ENCODE measurements around the gene EXOC3.

Gene EXOC3

GRCh38 chr5:449151-449550, 6.2 kb downstream of the EXOC3 start:
- peaks cover 7% of the 10 kb centered on the region; the same call in 1 of the 2 replicates for H3K36me3 ChIP-seq (ENCODE audit: insufficient read depth)
- H4K20me1 ChIP-seq (ENCODE audit: insufficient read depth): no peaks in the 10 kb centered on the region

GRCh38 chr5:451587-452458, 8.8 kb downstream of the EXOC3 start:
- Histone ChIP-seq H2AFZ (ENCODE audit: low read depth) (no peak overlapping the region), H3K79me2 (ENCODE audit: insufficient read depth, low read depth) (no peaks in the 10 kb centered on the region; the same call in 1 of the 2 replicates), H3K9ac (no peak overlapping the region), H3K36me3 (ENCODE audit: insufficient read depth) (peaks cover 7% of the 10 kb centered on the region; the same call in 1 of the 2 replicates), H3K4me1 (ENCODE audit: low read depth, poor library complexity, severe bottlenecking) (no peaks in the 10 kb centered on the region), H3K27ac (no peak overlapping the region), H4K20me1 (ENCODE audit: insufficient read depth) (no peaks in the 10 kb centered on the region), H3K4me2 (no peak overlapping the region), H3K27me3 (ENCODE audit: insufficient read depth, low read depth) (no peaks in the 10 kb centered on the region), H3K4me3 (IDR thresholded peaks at IDR 0.05; ENCODE audit: insufficient read depth, low read depth, low read length) (no peak overlapping the region)
- TF ChIP-seq, protein P1, sequence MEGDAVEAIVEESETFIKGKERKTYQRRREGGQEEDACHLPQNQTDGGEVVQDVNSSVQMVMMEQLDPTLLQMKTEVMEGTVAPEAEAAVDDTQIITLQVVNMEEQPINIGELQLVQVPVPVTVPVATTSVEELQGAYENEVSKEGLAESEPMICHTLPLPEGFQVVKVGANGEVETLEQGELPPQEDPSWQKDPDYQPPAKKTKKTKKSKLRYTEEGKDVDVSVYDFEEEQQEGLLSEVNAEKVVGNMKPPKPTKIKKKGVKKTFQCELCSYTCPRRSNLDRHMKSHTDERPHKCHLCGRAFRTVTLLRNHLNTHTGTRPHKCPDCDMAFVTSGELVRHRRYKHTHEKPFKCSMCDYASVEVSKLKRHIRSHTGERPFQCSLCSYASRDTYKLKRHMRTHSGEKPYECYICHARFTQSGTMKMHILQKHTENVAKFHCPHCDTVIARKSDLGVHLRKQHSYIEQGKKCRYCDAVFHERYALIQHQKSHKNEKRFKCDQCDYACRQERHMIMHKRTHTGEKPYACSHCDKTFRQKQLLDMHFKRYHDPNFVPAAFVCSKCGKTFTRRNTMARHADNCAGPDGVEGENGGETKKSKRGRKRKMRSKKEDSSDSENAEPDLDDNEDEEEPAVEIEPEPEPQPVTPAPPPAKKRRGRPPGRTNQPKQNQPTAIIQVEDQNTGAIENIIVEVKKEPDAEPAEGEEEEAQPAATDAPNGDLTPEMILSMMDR (conservative IDR thresholded peaks at IDR 0.05; ENCODE audit: low read depth, low read length): no peak

More at GRCh38 chr5:449151-449550, 6.2 kb downstream of the EXOC3 start:
- peaks cover 5% of the 10 kb centered on the region for H3K4me1 ChIP-seq (ENCODE audit: low read depth, poor library complexity, severe bottlenecking)
- no peaks in the 10 kb centered on the region for H3K27me3 ChIP-seq (ENCODE audit: insufficient read depth, low read depth)
- H3K27ac ChIP-seq: no peak overlapping the region
- H2AFZ ChIP-seq (ENCODE audit: low read depth): no peak overlapping the region
- H3K4me2 ChIP-seq: no peak overlapping the region
- H3K9ac ChIP-seq: no peak overlapping the region
- H3K4me3 ChIP-seq (IDR thresholded peaks at IDR 0.05; ENCODE audit: insufficient read depth, low read depth, low read length): no peak overlapping the region
- peaks cover 11% of the 10 kb centered on the region; the same call in 1 of the 2 replicates for H3K79me2 ChIP-seq (ENCODE audit: insufficient read depth, low read depth)
- TF ChIP-seq, protein P1 (conservative IDR thresholded peaks at IDR 0.05; ENCODE audit: low read depth, low read length): no peak

DNA sequence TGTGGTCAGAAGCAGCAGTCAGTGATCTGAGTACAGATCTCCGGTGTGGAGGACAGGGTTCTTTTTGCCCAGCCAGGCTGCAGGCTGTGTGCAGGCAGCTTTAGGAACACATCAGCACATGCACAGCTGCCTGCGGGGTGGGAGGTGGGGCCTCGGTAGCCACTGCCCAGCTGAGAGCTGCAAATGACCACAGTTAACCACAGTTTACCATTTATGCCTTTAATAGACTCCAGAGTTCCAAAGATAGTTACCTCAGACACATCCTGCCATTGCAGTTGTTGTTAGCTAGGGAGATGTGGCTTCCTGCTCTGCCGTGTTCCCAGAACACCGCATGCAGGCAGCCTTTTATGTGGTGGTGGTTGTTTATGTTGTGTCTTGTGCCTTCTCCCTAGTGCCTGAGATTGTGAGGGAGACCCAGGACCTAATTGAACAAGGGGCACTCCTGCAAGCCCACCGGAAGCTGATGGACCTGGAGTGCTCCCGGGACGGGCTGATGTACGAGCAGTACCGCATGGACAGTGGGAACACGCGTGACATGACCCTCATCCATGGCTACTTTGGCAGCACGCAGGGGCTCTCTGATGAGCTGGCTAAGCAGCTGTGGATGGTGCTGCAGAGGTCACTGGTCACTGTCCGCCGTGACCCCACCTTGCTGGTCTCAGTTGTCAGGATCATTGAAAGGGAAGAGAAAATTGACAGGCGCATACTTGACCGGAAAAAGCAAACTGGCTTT, 10.2 kb downstream of the EXOC3 start:
- Histone ChIP-seq H3K27me3 (ENCODE audit: insufficient read depth, low read depth) (no peaks in the 10 kb centered on the region), H3K4me3 (IDR thresholded peaks at IDR 0.05; ENCODE audit: insufficient read depth, low read depth, low read length) (no peak overlapping the region), H3K27ac (no peak overlapping the region), H3K79me2 (ENCODE audit: insufficient read depth, low read depth) (no peaks in the 10 kb centered on the region; the same call in 1 of the 2 replicates), H4K20me1 (ENCODE audit: insufficient read depth) (no peaks in the 10 kb centered on the region), H2AFZ (ENCODE audit: low read depth) (no peak overlapping the region), H3K4me1 (ENCODE audit: low read depth, poor library complexity, severe bottlenecking) (peaks cover 2% of the 10 kb centered on the region), H3K9ac (no peak overlapping the region), H3K36me3 (ENCODE audit: insufficient read depth) (peaks cover 7% of the 10 kb centered on the region; the same call in 1 of the 2 replicates), H3K4me2 (no peak overlapping the region)
- TF ChIP-seq, protein P1 (conservative IDR thresholded peaks at IDR 0.05; ENCODE audit: low read depth, low read length): no peak

GRCh38 chr5:453725-454481, 10.9 kb downstream of the EXOC3 start:
- no peak overlapping the region for H3K9ac ChIP-seq
- H4K20me1 ChIP-seq (ENCODE audit: insufficient read depth): no peaks in the 10 kb centered on the region
- H3K4me2 ChIP-seq: no peak overlapping the region
- TF ChIP-seq, protein P1 (conservative IDR thresholded peaks at IDR 0.05; ENCODE audit: low read depth, low read length): no peak
- H3K27me3 ChIP-seq (ENCODE audit: insufficient read depth, low read depth): no peaks in the 10 kb centered on the region
- peaks cover 10% of the 10 kb centered on the region for H3K4me1 ChIP-seq (ENCODE audit: low read depth, poor library complexity, severe bottlenecking)
- no peak overlapping the region for H3K4me3 ChIP-seq (IDR thresholded peaks at IDR 0.05; ENCODE audit: insufficient read depth, low read depth, low read length)
- peaks cover 7% of the 10 kb centered on the region; the same call in 1 of the 2 replicates for H3K36me3 ChIP-seq (ENCODE audit: insufficient read depth)
- H3K27ac ChIP-seq: no peak overlapping the region
- no peaks in the 10 kb centered on the region; the same call in 1 of the 2 replicates for H3K79me2 ChIP-seq (ENCODE audit: insufficient read depth, low read depth)
- no peak overlapping the region for H2AFZ ChIP-seq (ENCODE audit: low read depth)
